NCI-H2107 treated with DMSO at 0.1 percent for 48 hours (cell line): ENCODE data around the gene CR1.
"Not testable (repeated sequence)": the region's sequence is repeated elsewhere in the genome, so short reads cannot be mapped to it uniquely, and the experiment has no call there.

Experiments
- DNase-seq: peaks from one replicate; lab custom pipeline; 2025; ENCODE audit not compliant: unreplicated experiment; lab: John Stamatoyannopoulos, UW

The CR1 gene

GRCh38 chr1:207638487-207639145 lies 142.7 kb downstream of the CR1 start:
- not testable (repeated sequence) for DNase-seq

DNA sequence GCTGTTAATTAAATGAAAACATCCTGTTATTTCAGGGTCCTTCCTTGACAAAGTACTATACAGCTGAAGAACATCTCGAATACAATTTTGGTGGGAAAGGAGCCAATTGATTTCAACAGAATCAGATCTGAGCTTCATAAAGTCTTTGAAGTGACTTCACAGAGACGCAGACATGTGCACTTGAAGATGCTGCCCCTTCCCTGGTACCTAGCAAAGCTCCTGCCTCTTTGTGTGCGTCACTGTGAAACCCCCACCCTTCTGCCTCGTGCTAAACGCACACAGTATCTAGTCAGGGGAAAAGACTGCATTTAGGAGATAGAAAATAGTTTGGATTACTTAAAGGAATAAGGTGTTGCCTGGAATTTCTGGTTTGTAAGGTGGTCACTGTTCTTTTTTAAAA lies 143.4 kb downstream of the CR1 start:
- DNase-seq = not testable (repeated sequence)

GRCh38 chr1:207644166-207644851 lies 148.4 kb downstream of the CR1 start:
- DNase-seq = no peak

GRCh38 chr1:207644852-207645634 lies 149.1 kb downstream of the CR1 start, which contains the start of gene CR1L:
TSS of gene CR1L (plus strand) at chr1:207645133. CDS start at chr1:207645234, 101 bp downstream.
- DNase-seq = peak; percentile 30

- no peak for DNase-seq
Measured at GRCh38 chr1:207645635-207646081, 149.7 kb downstream of the CR1 start.

DNA sequence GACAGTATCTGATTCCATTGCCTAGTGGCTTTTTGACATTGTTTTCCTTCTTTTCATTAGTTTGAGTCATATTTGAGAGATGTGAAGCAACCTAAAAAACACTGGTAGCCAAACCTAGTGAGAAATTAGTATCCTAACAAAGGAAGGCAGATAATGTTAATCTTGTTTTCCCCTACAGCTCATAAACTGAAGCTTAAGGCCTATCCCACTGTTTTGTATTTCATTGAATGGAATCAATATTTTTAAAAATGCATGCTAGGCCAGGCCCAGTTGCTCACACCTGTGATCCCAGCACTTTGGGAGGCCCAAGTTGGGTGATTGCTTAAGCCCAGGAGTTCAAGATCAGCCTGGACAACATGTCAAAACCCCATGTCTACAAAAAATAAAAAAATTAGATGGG lies 150.2 kb downstream of the CR1 start:
- no peak for DNase-seq

- no peak for DNase-seq
Measured at GRCh38 chr1:207646944-207647579, 151.1 kb downstream of the CR1 start.

DNA sequence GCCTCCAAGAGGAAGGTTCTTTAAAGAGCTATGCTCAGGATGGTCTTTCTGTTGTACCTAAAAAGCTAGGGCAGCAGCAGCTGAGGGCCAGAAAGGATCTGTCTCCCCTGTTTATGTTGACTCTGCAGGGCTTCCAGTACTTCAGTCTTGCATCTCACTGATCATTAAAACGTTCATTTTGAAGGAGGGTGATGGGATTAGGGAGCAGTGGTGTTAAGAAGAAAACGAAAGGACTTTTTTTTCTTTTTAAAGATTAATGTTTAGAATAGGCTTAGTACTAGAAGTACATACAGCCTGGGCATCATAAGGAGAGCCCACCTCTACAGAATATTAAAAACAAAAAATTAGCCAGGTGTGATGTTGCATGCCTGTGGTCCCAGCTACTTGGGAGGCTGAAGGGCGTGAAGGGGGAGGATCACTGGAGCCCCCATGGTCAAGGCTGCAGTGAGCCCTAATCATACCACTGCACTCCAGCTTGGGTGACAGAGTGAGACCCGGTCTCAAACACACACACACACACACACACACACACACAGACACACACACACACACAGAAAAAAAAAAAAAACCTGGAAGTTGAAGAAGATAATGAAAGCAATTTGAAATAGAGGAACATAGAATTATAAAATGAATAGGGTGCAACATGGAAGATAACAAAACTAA lies 151.8 kb downstream of the CR1 start:
- DNase-seq = no peak

GRCh38 chr1:207648334-207649209 lies 152.6 kb downstream of the CR1 start:
- DNase-seq = no peak

DNA sequence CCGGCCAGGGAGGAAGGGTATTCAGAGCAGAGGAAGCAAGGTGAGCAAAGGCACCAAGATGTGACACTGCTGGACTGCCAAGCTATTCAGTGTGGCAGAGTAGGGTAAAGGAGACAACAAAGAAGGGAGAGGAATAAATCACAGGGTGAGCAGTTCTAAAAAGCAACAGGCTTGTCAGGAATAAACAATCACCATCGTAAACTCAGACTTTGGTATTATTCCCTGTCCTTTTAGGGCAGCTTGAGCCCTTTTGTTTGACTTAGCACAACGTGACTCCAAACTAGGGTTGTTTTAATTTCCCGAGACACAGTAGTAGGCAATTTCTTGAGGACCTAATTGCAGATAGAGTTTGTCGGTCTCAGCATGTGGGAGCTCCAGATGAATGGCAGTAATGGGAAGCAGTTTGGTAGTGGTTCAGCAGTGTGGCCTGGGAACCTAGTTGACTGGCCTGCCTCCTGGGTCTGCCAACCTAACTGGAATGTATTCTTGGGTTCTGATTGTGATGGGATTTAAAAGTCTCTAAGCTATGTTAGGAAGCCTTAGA lies 153.3 kb downstream of the CR1 start:
- peak; percentile 82 for DNase-seq

- no peak for DNase-seq
Measured at GRCh38 chr1:207649865-207650580, 154.1 kb downstream of the CR1 start.

DNA sequence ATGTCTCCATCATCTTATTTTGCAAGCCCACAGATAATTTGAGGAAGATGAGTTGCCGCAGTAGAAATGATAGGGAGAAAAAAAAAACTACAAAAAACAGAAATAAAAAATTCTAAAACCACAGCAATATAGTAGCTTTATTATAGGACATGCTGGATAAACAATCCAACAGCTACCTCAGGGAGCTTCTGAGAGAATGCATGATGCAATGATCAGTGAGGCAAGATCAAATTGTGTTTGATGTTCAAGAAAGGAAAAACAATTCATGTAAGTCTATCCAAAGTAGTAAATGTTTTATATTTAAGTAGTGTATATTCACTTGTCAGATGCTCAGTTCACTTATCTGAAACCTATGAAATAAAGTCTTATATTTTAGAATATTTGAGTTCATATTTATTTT lies 155.6 kb downstream of the CR1 start:
- no peak for DNase-seq

- DNase-seq = no peak
Measured at GRCh38 chr1:207654320-207654719, 158.4 kb downstream of the CR1 start.

DNA sequence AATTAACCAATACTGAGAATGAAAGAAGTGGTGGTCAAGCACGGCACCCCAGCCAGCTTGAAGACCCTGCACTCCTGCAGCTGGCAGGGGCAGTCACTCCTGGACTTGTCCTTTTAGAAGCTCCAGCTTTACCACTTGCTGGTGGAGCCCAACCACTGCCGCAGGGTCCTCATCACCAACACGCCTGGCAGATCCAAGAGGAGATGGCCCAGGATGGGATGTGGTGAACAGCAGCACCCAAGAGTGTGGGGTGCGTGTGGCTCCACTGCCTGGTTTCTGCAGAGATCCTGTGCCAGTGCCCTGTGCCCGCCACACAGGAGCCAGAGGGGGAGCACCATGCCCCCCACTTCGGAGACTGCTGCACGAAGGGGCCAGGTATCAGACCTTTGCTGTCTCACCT lies 162.5 kb downstream of the CR1 start:
- no peak for DNase-seq

GRCh38 chr1:207658904-207659485 lies 163.0 kb downstream of the CR1 start:
- no peak for DNase-seq

- DNase-seq = peak; percentile 69
Measured at GRCh38 chr1:207659545-207660153, 163.7 kb downstream of the CR1 start.

DNA sequence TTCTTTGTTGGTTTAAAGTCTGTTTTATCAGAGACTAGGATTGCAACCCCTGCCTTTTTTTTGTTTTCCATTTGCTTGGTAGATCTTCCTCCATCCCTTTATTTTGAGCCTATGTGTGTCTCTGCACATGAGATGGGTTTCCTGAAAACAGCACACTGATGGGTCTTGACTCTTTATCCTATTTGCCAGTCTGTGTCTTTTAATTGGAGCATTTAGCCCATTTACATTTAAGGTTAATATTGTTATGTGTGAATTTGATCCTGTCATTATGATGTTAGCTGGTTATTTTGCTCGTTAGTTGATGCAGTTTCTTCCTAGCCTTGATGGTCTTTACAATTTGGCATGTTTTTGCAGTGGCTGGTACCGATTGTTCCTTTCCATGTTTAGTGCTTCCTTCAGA lies 165.5 kb downstream of the CR1 start:
- not testable (repeated sequence) for DNase-seq

GRCh38 chr1:207666342-207666741 lies 170.4 kb downstream of the CR1 start:
- no peak for DNase-seq
